ENCODE measurements around the gene ZBTB20. TPM values are rescaled to one million over a fixed set of nuclear protein-coding genes. Genes with fewer than 3 reads are reported as not detected.

The ZBTB20 gene
- total and polyA plus RNA-seq, 10 of the 15 experiments (the other 5 are each of a cell fraction or from before 2014, with no cell fraction given) = 0.20 to 5.5 (median 2.2) TPM

GRCh38 chr3:114556657-114557213 lies 590.4 kb downstream of the ZBTB20 start:
- no peaks in the 10 kb centered on the region for H3K79me2 ChIP-seq (ENCODE audit: control insufficient read depth, insufficient read depth, low read length)
- no peaks in the 10 kb centered on the region for H3K4me1 ChIP-seq (ENCODE audit: control insufficient read depth, insufficient read depth, low read length)
- ATAC-seq = no peak
- no peak overlapping the region for H2AFZ ChIP-seq (ENCODE audit: control insufficient read depth, low read depth, low read length)
- no peaks in the 10 kb centered on the region for H3K36me3 ChIP-seq (ENCODE audit: control insufficient read depth in 2 of 2, insufficient read depth in 2 of 2, low read length in 1 of 2)
- RAD21 ChIA-PET (ENCODE audit: unreplicated experiment) = no interaction called here
- CTCF ChIA-PET = interaction anchor here (1.2 kb wide), 1 partner anchor 11 kb away, joined by 3 read pairs; no protein-coding TSS in a partner anchor
- FAIRE-seq = no peak
- POLR2A ChIA-PET = no interaction called here
- no peaks in the 10 kb centered on the region for H3K27me3 ChIP-seq (replicated peaks in 1 of 2; ENCODE audit: control insufficient read depth in 2 of 2, insufficient read depth in 2 of 2, low read length in 1 of 2)
- no peak for DNase-seq (ENCODE audit: low read depth, low spot score)
- no peaks in the 10 kb centered on the region for H3K9me3 ChIP-seq (replicated peaks; ENCODE audit: control insufficient read depth, insufficient read depth, low read length)
- intact Hi-C loops (cut with micrococcal nuclease; ENCODE audit: unreplicated experiment) = no loop called here
- 73% methylated on average over 1 of the region's 1 CpG for WGBS (ENCODE audit: insufficient coverage, insufficient replicate concordance, low lambda C conversion rate, missing lambda C conversion rate)
- no peaks in the 10 kb centered on the region for H4K20me1 ChIP-seq (ENCODE audit: control insufficient read depth, insufficient read depth)
- in situ Hi-C loops (cut with MboI) = no loop called here
- SMC1A ChIA-PET (ENCODE audit: uncharacterized antibody, unreplicated experiment) = interaction anchor here (1.2 kb wide), 1 partner anchor 34 kb away, joined by 3 read pairs; no protein-coding TSS in a partner anchor
- no TSS peak for BruUV-seq (replicated peaks)
- H3K4me2 ChIP-seq (ENCODE audit: control insufficient read depth, insufficient read depth) = no peak overlapping the region
- no peak overlapping the region for H3K9ac ChIP-seq (ENCODE audit: control insufficient read depth, insufficient read depth, low read length)
- no peak for TF ChIP-seq IRF3 (IDR thresholded peaks at IDR 0.05)
- no peak for TF ChIP-seq ATF2 (IDR thresholded peaks at IDR 0.05; ENCODE audit: low read length)
- TF ChIP-seq ETV6 (conservative IDR thresholded peaks at IDR 0.05 in 1 of 2, IDR thresholded peaks at IDR 0.05 in 1 of 2; ENCODE audit: borderline replicate concordance in 1 of 2, low read depth in 1 of 2) = no peak
- no peak for TF ChIP-seq CREB1 (IDR thresholded peaks at IDR 0.05; ENCODE audit: low read depth)
- no peak for TF ChIP-seq ZBED1 (IDR thresholded peaks at IDR 0.05; ENCODE audit: borderline replicate concordance)
- no peak for TF ChIP-seq KAT2A (conservative IDR thresholded peaks at IDR 0.05; ENCODE audit: control insufficient read depth, low read depth, low read length)
- H3K27ac ChIP-seq (ENCODE audit: control insufficient read depth, insufficient read depth) = no peak overlapping the region
- no peak overlapping the region for H3K4me3 ChIP-seq
